NCI-H748 (cell line): Measurements from ENCODE around the gene USP16.
A peak's percentile ranks its signal among the peaks of the same experiment; 100 is the strongest.

Source experiments
- DNase-seq: peaks from one replicate; lab custom pipeline; 2025; ENCODE audit not compliant: unreplicated experiment; lab: John Stamatoyannopoulos, UW

USP16 gene

GRCh38 chr21:29033301-29033700 is 8.8 kb downstream of the USP16 start:
- DNase-seq = no peak

- DNase-seq = no peak
Observed at GRCh38 chr21:29033871-29034270, 9.4 kb downstream of the USP16 start.

- no peak for DNase-seq
Observed at GRCh38 chr21:29034678-29035077, 10.2 kb downstream of the USP16 start.

- no peak for DNase-seq
Observed at GRCh38 chr21:29052224-29052623, 27.8 kb downstream of the USP16 start.

GRCh38 chr21:29053011-29053553 is 28.6 kb downstream of the USP16 start:
- no peak for DNase-seq

- DNase-seq = no peak
Observed at GRCh38 chr21:29053656-29054055, 29.2 kb downstream of the USP16 start.

GRCh38 chr21:29055080-29055479 is 30.6 kb downstream of the USP16 start:
- DNase-seq = no peak

- peak; percentile 8 for DNase-seq
Observed at GRCh38 chr21:29056005-29056404, 31.5 kb downstream of the USP16 start.

GRCh38 chr21:29056538-29057050 is 32.1 kb downstream of the USP16 start:
- DNase-seq = no peak

- peak; percentile 2 for DNase-seq
Observed at GRCh38 chr21:29064850-29065481, 40.5 kb downstream of the USP16 start.

- DNase-seq = peak; percentile 47
Observed at GRCh38 chr21:29072873-29073221, 48.4 kb downstream of the USP16 start.

- peak; percentile 99 for DNase-seq
Observed at GRCh38 chr21:29073222-29074006, 48.9 kb downstream of the USP16 start, which contains the start of gene CCT8. Gene CCT8 (minus strand): TSS chr21:29073648. CDS start chr21:29073590, 58 bp downstream.

GRCh38 chr21:29074007-29074376 is 49.5 kb downstream of the USP16 start:
- peak; percentile 77 for DNase-seq

GRCh38 chr21:29074783-29075182 is 50.3 kb downstream of the USP16 start:
- DNase-seq = no peak

GRCh38 chr21:29075706-29076466 is 51.4 kb downstream of the USP16 start:
- DNase-seq = no peak

GRCh38 chr21:29076731-29077640 is 52.5 kb downstream of the USP16 start:
- peak; percentile 88 for DNase-seq

GRCh38 chr21:29077651-29078090 is 53.2 kb downstream of the USP16 start:
- peak; percentile 72 for DNase-seq

GRCh38 chr21:29078869-29079767 is 54.6 kb downstream of the USP16 start:
- DNase-seq = peak; percentile 5

- DNase-seq = no peak
Observed at GRCh38 chr21:29080454-29080941, 56.0 kb downstream of the USP16 start.
